ENCODE measurements around the gene OXCT1.
"Not testable (repeated sequence)": the region's sequence is repeated elsewhere in the genome, so short reads cannot be mapped to it uniquely, and the experiment has no call there.

The OXCT1 gene

GRCh38 chr5:41748631-41749030, 121.6 kb downstream of the OXCT1 start:
- Mint-ChIP-seq H3K9me3 (no peaks in the 10 kb centered on the region), H3K27me3 (no peaks in the 10 kb centered on the region), H3K27ac (ENCODE audit: low read depth) (no peak overlapping the region), H3K4me1 (peaks cover 4% of the 10 kb centered on the region), H3K4me3 (no peak overlapping the region), H3K36me3 (ENCODE audit: insufficient read depth) (peaks cover 8% of the 10 kb centered on the region)
- no peak for ATAC-seq (replicated peaks; ENCODE audit: extremely low read depth, poor library complexity, severe bottlenecking)
- DNase-seq (ENCODE audit: low spot score in 2 of 2) = no peak

DNA sequence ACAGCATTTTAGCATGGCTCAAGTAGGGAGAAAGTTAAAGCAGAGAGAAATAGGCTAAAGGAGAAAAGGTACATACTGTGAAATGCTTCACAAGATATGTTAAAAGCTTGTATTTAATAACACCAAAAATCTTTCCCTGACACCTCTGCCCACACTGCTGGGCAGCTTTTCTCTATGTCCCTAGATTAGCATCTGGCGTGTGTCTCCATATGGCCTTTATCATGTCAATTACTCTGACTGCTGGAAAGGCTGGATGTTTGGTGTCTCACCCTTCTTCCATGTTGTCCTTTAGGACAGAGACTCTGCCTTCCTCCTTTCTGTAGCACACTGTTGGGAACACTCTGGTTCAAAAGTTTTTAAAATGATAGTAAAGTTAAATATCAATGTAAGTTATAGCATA, 122.5 kb downstream of the OXCT1 start:
- Mint-ChIP-seq H3K4me3 (no peak overlapping the region), H3K9me3 (no peaks in the 10 kb centered on the region), H3K36me3 (ENCODE audit: insufficient read depth) (peaks cover 8% of the 10 kb centered on the region), H3K4me1 (no peaks in the 10 kb centered on the region), H3K27ac (ENCODE audit: low read depth) (no peak overlapping the region), H3K27me3 (no peaks in the 10 kb centered on the region)
- DNase-seq (ENCODE audit: low spot score in 2 of 2) = no peak
- ATAC-seq (replicated peaks; ENCODE audit: extremely low read depth, poor library complexity, severe bottlenecking) = no peak

DNA sequence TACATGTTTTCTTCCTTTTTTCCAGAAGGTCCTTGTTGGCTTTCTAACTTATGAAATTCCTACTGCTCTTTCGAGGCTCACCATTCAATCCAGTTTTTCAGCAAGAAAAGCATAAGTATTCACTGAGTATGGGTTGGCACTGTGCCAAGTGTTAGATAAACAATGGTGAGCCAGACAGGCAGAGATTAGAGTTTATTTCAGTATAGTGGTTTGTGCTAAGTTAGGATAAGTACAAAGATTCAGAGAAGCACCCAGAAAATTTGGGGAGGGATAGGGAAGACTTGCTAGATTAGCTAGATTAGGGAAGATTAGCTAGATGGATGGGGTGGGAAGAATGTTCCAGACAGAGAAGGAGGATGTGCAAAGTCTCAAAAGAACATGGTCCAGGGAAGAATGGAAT, 122.9 kb downstream of the OXCT1 start:
- DNase-seq (ENCODE audit: low spot score in 2 of 2) (no peak), ATAC-seq (replicated peaks; ENCODE audit: extremely low read depth, poor library complexity, severe bottlenecking) (no peak)
- Mint-ChIP-seq H3K27me3 (no peaks in the 10 kb centered on the region), H3K27ac (ENCODE audit: low read depth) (no peak overlapping the region), H3K4me1 (no peaks in the 10 kb centered on the region), H3K9me3 (no peaks in the 10 kb centered on the region), H3K36me3 (ENCODE audit: insufficient read depth) (peaks cover 8% of the 10 kb centered on the region), H3K4me3 (no peak overlapping the region)

- H3K4me1 Mint-ChIP-seq; H3K27ac Mint-ChIP-seq (ENCODE audit: low read depth); DNase-seq (ENCODE audit: low spot score in 2 of 2); H3K4me3 Mint-ChIP-seq; H3K27me3 Mint-ChIP-seq; ATAC-seq (replicated peaks; ENCODE audit: extremely low read depth, poor library complexity, severe bottlenecking); H3K9me3 Mint-ChIP-seq: not testable (repeated sequence)
- peaks cover 17% of the 10 kb centered on the region for H3K36me3 Mint-ChIP-seq (ENCODE audit: insufficient read depth)
These were observed 127.6 kb downstream of the OXCT1 start for GRCh38 chr5:41742608-41743007.

DNA sequence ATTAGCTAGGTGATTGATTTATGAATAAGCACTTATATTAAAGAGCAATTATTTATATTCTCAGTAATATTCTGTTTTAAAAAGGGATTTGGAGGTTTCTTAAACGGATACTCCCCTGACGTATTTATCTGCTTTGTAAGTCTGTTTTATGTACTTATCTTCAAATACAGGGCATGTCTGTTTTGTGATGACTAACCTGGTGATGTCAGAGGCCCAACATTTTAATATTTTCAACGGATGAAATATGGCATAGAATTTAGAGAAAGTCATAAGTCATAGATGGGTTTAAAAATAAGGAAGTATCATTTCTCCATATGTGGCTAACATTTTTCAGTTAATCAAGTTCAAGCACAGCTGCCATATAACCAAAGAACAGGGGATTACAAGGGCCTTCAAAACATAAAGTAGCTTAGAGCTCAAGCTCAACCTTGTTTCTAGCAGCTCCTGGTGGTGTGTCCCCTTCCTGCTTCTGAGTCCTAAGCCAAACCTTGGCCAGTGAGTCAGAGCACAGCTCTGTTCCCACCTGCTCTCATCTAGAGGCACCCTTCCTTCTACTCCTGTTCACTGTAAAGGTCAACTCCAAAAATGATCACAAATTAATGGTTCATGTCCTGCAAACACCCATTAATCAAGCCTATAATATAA, 131.4 kb downstream of the OXCT1 start:
- no peaks in the 10 kb centered on the region for H3K9me3 Mint-ChIP-seq
- H3K36me3 Mint-ChIP-seq (ENCODE audit: insufficient read depth) = peaks cover 18% of the 10 kb centered on the region
- H3K4me1 Mint-ChIP-seq = no peaks in the 10 kb centered on the region
- no peaks in the 10 kb centered on the region for H3K27me3 Mint-ChIP-seq
- no peak for DNase-seq (ENCODE audit: low spot score in 2 of 2)
- H3K4me3 Mint-ChIP-seq = no peak overlapping the region
- no peak overlapping the region for H3K27ac Mint-ChIP-seq (ENCODE audit: low read depth)
- no peak for ATAC-seq (replicated peaks; ENCODE audit: extremely low read depth, poor library complexity, severe bottlenecking)

- H3K9me3 Mint-ChIP-seq = no peaks in the 10 kb centered on the region
- peaks cover 20% of the 10 kb centered on the region for H3K36me3 Mint-ChIP-seq (ENCODE audit: insufficient read depth)
- H3K4me1 Mint-ChIP-seq = no peaks in the 10 kb centered on the region
- no peaks in the 10 kb centered on the region for H3K27me3 Mint-ChIP-seq
- DNase-seq (ENCODE audit: low spot score in 2 of 2) (no peak), ATAC-seq (replicated peaks; ENCODE audit: extremely low read depth, poor library complexity, severe bottlenecking) (no peak)
- H3K27ac Mint-ChIP-seq (ENCODE audit: low read depth) = no peak overlapping the region
- H3K4me3 Mint-ChIP-seq = no peak overlapping the region
These were observed 133.6 kb downstream of the OXCT1 start for GRCh38 chr5:41736641-41737040.

- H3K4me1 Mint-ChIP-seq = no peaks in the 10 kb centered on the region
- DNase-seq (ENCODE audit: low spot score in 2 of 2) (no peak), ATAC-seq (replicated peaks; ENCODE audit: extremely low read depth, poor library complexity, severe bottlenecking) (no peak)
- H3K9me3 Mint-ChIP-seq = no peaks in the 10 kb centered on the region
- H3K27me3 Mint-ChIP-seq = no peaks in the 10 kb centered on the region
- no peak overlapping the region for H3K27ac Mint-ChIP-seq (ENCODE audit: low read depth)
- peaks cover 24% of the 10 kb centered on the region for H3K36me3 Mint-ChIP-seq (ENCODE audit: insufficient read depth)
- H3K4me3 Mint-ChIP-seq = no peak overlapping the region
These were observed 135.0 kb downstream of the OXCT1 start for GRCh38 chr5:41735213-41735612.

DNA sequence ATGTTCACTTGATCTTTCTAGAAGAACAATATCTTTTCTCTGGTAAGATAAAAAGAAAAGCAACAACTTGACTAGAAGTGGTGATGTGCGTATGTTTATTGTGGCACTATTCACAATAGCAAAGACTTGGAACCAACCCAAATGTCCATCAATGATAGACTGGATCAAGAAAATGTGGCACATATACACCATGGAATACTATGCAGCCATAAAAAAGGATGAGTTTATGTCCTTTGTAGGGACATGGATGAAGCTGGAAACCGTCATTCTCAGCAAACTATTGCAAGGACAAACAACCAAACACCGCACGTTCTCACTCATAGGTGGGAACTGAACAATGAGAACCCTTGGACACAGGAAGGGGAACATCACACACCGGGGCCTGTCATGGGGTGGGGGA, 140.8 kb downstream of the OXCT1 start:
- ATAC-seq (replicated peaks; ENCODE audit: extremely low read depth, poor library complexity, severe bottlenecking); H3K4me3 Mint-ChIP-seq; H3K27me3 Mint-ChIP-seq; H3K27ac Mint-ChIP-seq (ENCODE audit: low read depth); DNase-seq (ENCODE audit: low spot score in 2 of 2); H3K4me1 Mint-ChIP-seq; H3K9me3 Mint-ChIP-seq: not testable (repeated sequence)
- peaks cover 13% of the 10 kb centered on the region for H3K36me3 Mint-ChIP-seq (ENCODE audit: insufficient read depth)

GRCh38 chr5:41728281-41728680, 141.9 kb downstream of the OXCT1 start:
- Mint-ChIP-seq H3K9me3 (no peaks in the 10 kb centered on the region), H3K36me3 (ENCODE audit: insufficient read depth) (peaks cover 13% of the 10 kb centered on the region), H3K27ac (ENCODE audit: low read depth) (no peak overlapping the region), H3K4me3 (no peak overlapping the region), H3K4me1 (no peaks in the 10 kb centered on the region), H3K27me3 (no peaks in the 10 kb centered on the region)
- DNase-seq (ENCODE audit: low spot score in 2 of 2) (no peak), ATAC-seq (replicated peaks; ENCODE audit: extremely low read depth, poor library complexity, severe bottlenecking) (no peak)

- no peaks in the 10 kb centered on the region for H3K9me3 Mint-ChIP-seq
- no peak overlapping the region for H3K4me3 Mint-ChIP-seq
- H3K4me1 Mint-ChIP-seq = no peaks in the 10 kb centered on the region
- H3K27me3 Mint-ChIP-seq = no peaks in the 10 kb centered on the region
- no peak overlapping the region for H3K27ac Mint-ChIP-seq (ENCODE audit: low read depth)
- H3K36me3 Mint-ChIP-seq (ENCODE audit: insufficient read depth) = peaks cover 1% of the 10 kb centered on the region
- no peak for DNase-seq (ENCODE audit: low spot score in 2 of 2)
- ATAC-seq (replicated peaks; ENCODE audit: extremely low read depth, poor library complexity, severe bottlenecking) = no peak
These were observed 147.8 kb downstream of the OXCT1 start for GRCh38 chr5:41722359-41722950.

GRCh38 chr5:41721516-41721915, 148.7 kb downstream of the OXCT1 start:
- no peak for DNase-seq (ENCODE audit: low spot score in 2 of 2)
- ATAC-seq (replicated peaks; ENCODE audit: extremely low read depth, poor library complexity, severe bottlenecking) = no peak
- Mint-ChIP-seq H3K27me3 (peaks cover 9% of the 10 kb centered on the region), H3K4me1 (no peaks in the 10 kb centered on the region), H3K27ac (ENCODE audit: low read depth) (no peak overlapping the region), H3K9me3 (peaks cover 6% of the 10 kb centered on the region), H3K36me3 (ENCODE audit: insufficient read depth) (peaks cover 1% of the 10 kb centered on the region), H3K4me3 (no peak overlapping the region)

GRCh38 chr5:41716382-41716781, 153.8 kb downstream of the OXCT1 start:
- H3K4me3 Mint-ChIP-seq = no peak overlapping the region
- DNase-seq (ENCODE audit: low spot score in 2 of 2) = no peak
- no peaks in the 10 kb centered on the region for H3K36me3 Mint-ChIP-seq (ENCODE audit: insufficient read depth)
- no peaks in the 10 kb centered on the region for H3K4me1 Mint-ChIP-seq
- H3K9me3 Mint-ChIP-seq = peaks cover 12% of the 10 kb centered on the region
- H3K27ac Mint-ChIP-seq (ENCODE audit: low read depth) = no peak overlapping the region
- ATAC-seq (replicated peaks; ENCODE audit: extremely low read depth, poor library complexity, severe bottlenecking) = no peak
- H3K27me3 Mint-ChIP-seq = peaks cover 22% of the 10 kb centered on the region

- not testable (repeated sequence) for DNase-seq (ENCODE audit: low spot score in 2 of 2); H3K4me1 Mint-ChIP-seq; ATAC-seq (replicated peaks; ENCODE audit: extremely low read depth, poor library complexity, severe bottlenecking); H3K27ac Mint-ChIP-seq (ENCODE audit: low read depth); H3K36me3 Mint-ChIP-seq (ENCODE audit: insufficient read depth); H3K4me3 Mint-ChIP-seq
- Mint-ChIP-seq H3K9me3 (peaks cover 12% of the 10 kb centered on the region), H3K27me3 (peaks cover 22% of the 10 kb centered on the region)
These were observed 155.8 kb downstream of the OXCT1 start for GRCh38 chr5:41714446-41714845.
